HepG2 (cell line): ENCODE measurements around the gene CD7. TPM values are rescaled to one million over a fixed set of nuclear protein-coding genes. Genes with fewer than 3 reads are reported as not detected.

Experiments
- DR1 ChIP-seq: sonication (generic); formaldehyde crosslinking; IDR thresholded peaks from 2 replicates; pipeline ENCODE4 v1.8.0; 2021; ENCODE audit warnings: mild to moderate bottlenecking, missing genetic modification reagents, inconsistent platforms
- HNRNPK ChIP-seq: fragments of 200-400 bp; formaldehyde crosslinking; IDR thresholded peaks from 2 replicates; pipeline ENCODE4 v1.6.1; 2018; ENCODE audit warnings: low read length, low read depth, moderate library complexity, mild to moderate bottlenecking; ENCODE audit not compliant: poor library complexity, severe bottlenecking
- HOXD1 ChIP-seq: sonication (generic); formaldehyde crosslinking; IDR thresholded peaks from 2 replicates; pipeline ENCODE4 v1.5.0; 2020; ENCODE audit warnings: missing genetic modification reagents
- KDM5A ChIP-seq: fragments of 200-600 bp; sonication (generic); IDR thresholded peaks from 2 replicates; pipeline ENCODE4 v1.7.0; 2018; ENCODE audit warnings: antibody characterized with exemption, mild to moderate bottlenecking, low read length, borderline replicate concordance
- MLLT10 ChIP-seq: sonication (generic); formaldehyde crosslinking; IDR thresholded peaks from 2 replicates; pipeline ENCODE4 v1.4.0; 2020; ENCODE audit warnings: missing genetic modification reagents
- NBN ChIP-seq: fragments of 450-650 bp; conservative IDR thresholded peaks from 2 replicates; pipeline ENCODE4 v1.6.1; 2017
- SATB2 ChIP-seq: sonication (generic); formaldehyde crosslinking; IDR thresholded peaks from 2 replicates; pipeline ENCODE4 v1.5.0; 2020; ENCODE audit warnings: missing genetic modification reagents
- SP2 ChIP-seq: sonication (generic); formaldehyde crosslinking; IDR thresholded peaks from 2 replicates; pipeline ENCODE4 v1.5.1; 2020; ENCODE audit warnings: mild to moderate bottlenecking, missing genetic modification reagents
- TAF15 ChIP-seq: fragments of 200-400 bp; formaldehyde crosslinking; IDR thresholded peaks from one replicate; pipeline ENCODE4 v1.6.1; 2018; ENCODE audit warnings: mild to moderate bottlenecking, low read depth, low read length; ENCODE audit not compliant: poor library complexity, severe bottlenecking
- TARDBP ChIP-seq: sonication (generic); formaldehyde crosslinking; IDR thresholded peaks from 2 replicates; pipeline ENCODE4 v1.8.0; 2022; ENCODE audit warnings: mild to moderate bottlenecking, missing genetic modification reagents
- TBP ChIP-seq: sonication (generic); formaldehyde crosslinking; IDR thresholded peaks from 2 replicates; pipeline ENCODE4 v1.5.0; 2020; ENCODE audit warnings: missing genetic modification reagents
- TEAD2 ChIP-seq: sonication (generic); formaldehyde crosslinking; IDR thresholded peaks from 2 replicates; pipeline ENCODE4 v1.9.0; 2021; ENCODE audit warnings: missing genetic modification reagents
- ZBTB8A ChIP-seq: sonication (generic); formaldehyde crosslinking; IDR thresholded peaks from 2 replicates; pipeline ENCODE4 v1.4.0; 2020; ENCODE audit warnings: mild to moderate bottlenecking, low read depth, missing genetic modification reagents, borderline replicate concordance
- ZNF205 ChIP-seq: IDR thresholded peaks from 2 replicates; pipeline ENCODE4 v1.6.1; 2018; ENCODE audit warnings: missing biosample characterization, missing genetic modification reagents
- ZNF225 ChIP-seq: sonication (generic); formaldehyde crosslinking; IDR thresholded peaks from 2 replicates; pipeline ENCODE4 v1.4.0; 2020; ENCODE audit warnings: mild to moderate bottlenecking, missing genetic modification reagents
- ZNF589 ChIP-seq: sonication (generic); formaldehyde crosslinking; conservative IDR thresholded peaks from 2 replicates; pipeline ENCODE4 v1.8.0; 2022; ENCODE audit warnings: mild to moderate bottlenecking, moderate library complexity, missing genetic modification reagents
- ZNF724P ChIP-seq: sonication (generic); formaldehyde crosslinking; IDR thresholded peaks from 2 replicates; pipeline ENCODE4 v1.8.0; 2022; ENCODE audit warnings: missing genetic modification reagents, borderline replicate concordance
- ZNF775 ChIP-seq: sonication (generic); formaldehyde crosslinking; IDR thresholded peaks from 2 replicates; pipeline ENCODE4 v1.4.0; 2020; ENCODE audit warnings: missing genetic modification reagents, mild to moderate bottlenecking, moderate library complexity, borderline replicate concordance
- ZNF790 ChIP-seq: sonication (generic); formaldehyde crosslinking; IDR thresholded peaks from 2 replicates; pipeline ENCODE4 v1.8.0; 2022; ENCODE audit warnings: missing genetic modification reagents, mild to moderate bottlenecking, borderline replicate concordance
- ZNF83 ChIP-seq: sonication (generic); formaldehyde crosslinking; IDR thresholded peaks from 2 replicates; pipeline ENCODE4 v1.4.0; 2020; ENCODE audit warnings: missing genetic modification reagents, mild to moderate bottlenecking, borderline replicate concordance
- polyA plus RNA-seq, 8 experiments: library from polyadenylated mRNA; depleted of rRNA in 3 of 8; stranded (reverse) in 7 of 8; unstranded in 1 of 8; fragments of >200 nt; fragmentation: Illumina TruSeq in 4 of 8; extraction: Trizol in 4 of 8; gene quantifications; 2 replicates each; pipeline versions ENCODE4 v1.2.1 to v1.2.3, GENCODE V29; 2011 to 2016; ENCODE audit warnings: low read depth in 4 of 8, missing spikeins in 1 of 8, mixed read lengths in 1 of 8; ENCODE audit not compliant: insufficient read depth in 1 of 8
- total RNA-seq, 5 experiments: library from RNA; depleted of rRNA; stranded (reverse); fragments of >200 nt; fragmentation: Illumina TruSeq; extraction: Trizol; gene quantifications; 2 replicates each; pipeline ENCODE4 v1.2.3, GENCODE V29; 2016; ENCODE audit warnings: low read depth in 1 of 5
- TF ChIP-seq, protein P1 (sequence below), 2 experiments: sonication (generic) in 1 of 2; formaldehyde crosslinking in 1 of 2; IDR thresholded peaks; 2 replicates each; pipeline versions ENCODE4 v1.5.1 to v1.6.1; 2011 to 2020; ENCODE audit warnings: borderline replicate concordance in 1 of 2, low read depth in 1 of 2, low read length in 1 of 2, mild to moderate bottlenecking in 1 of 2, missing genetic modification reagents in 1 of 2, moderate library complexity in 1 of 2
- TF ChIP-seq, protein P2 (sequence below): sonication (generic); formaldehyde crosslinking; IDR thresholded peaks from 2 replicates; pipeline ENCODE4 v1.5.0; 2020; ENCODE audit warnings: missing genetic modification reagents
- TF ChIP-seq, protein P3 (sequence below): sonication (generic); formaldehyde crosslinking; IDR thresholded peaks from 2 replicates; pipeline ENCODE4 v1.4.0; 2020; ENCODE audit warnings: missing genetic modification reagents

Gene CD7
- total and polyA plus RNA-seq, 2 of the 13 experiments (the other 11 are each of a cell fraction or from before 2014, with no cell fraction given), result 67.6 to 76.4 TPM

DNA sequence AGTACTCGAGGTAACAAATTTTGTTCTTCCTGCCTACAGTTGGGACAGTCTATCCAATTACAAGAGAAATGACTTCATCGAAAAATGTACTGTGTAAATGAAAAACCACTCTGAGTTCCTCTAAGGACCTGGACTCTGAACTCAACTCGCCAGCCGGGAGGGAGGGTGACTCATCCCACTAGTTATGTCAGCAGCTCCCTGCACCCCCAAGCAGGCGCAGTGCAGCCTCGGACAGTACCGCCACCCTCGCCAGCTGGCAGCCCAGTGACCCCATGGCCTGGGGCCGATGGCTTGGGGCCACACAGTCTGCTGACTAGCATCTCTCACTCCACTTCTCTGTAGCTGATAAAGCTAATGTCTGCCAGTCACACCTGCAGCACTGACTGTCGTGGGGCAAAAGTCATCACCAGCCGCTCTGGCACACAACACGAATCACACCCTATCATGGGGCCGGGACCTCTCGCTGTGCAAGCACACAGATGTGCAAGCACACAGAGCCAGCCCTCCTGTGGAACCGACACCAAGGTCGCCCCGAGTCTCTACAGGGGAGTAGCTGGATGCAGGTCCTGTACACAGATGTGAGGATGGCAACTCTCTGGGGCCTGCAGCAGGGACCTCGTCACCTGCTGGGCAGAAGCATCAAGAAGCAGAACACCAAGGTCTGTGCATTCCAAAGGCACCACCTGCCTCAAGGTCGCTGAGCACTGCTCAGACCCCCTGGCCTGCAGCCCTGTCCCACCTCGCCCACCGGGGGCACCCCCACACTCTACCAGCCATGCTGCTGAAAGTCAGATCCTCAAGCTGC, 49.6 kb downstream of the CD7 start (continued):
- TF ChIP-seq, protein P1, sequence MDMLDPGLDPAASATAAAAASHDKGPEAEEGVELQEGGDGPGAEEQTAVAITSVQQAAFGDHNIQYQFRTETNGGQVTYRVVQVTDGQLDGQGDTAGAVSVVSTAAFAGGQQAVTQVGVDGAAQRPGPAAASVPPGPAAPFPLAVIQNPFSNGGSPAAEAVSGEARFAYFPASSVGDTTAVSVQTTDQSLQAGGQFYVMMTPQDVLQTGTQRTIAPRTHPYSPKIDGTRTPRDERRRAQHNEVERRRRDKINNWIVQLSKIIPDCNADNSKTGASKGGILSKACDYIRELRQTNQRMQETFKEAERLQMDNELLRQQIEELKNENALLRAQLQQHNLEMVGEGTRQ (IDR thresholded peaks at IDR 0.05; ENCODE audit: low read depth, low read length), result no peak
- TF ChIP-seq, protein P1 (CRISPR knock-in tag; IDR thresholded peaks at IDR 0.05; ENCODE audit: borderline replicate concordance), result no peak; the same call in 1 of the 2 replicates
- TF ChIP-seq ZNF225 (peak; percentile 73; the same call in 1 of the 2 replicates), TARDBP (CRISPR knock-in tag) (peak; percentile 99), ZNF775 (CRISPR knock-in tag) (no peak), DR1 (CRISPR knock-in tag) (peak; percentile 61; the same call in 1 of the 2 replicates), TBP (CRISPR knock-in tag) (0 out of 2 replicates have a peak, but pooled peaks have one; percentile 64), NBN (no peak), SP2 (CRISPR knock-in tag) (no peak), MLLT10 (CRISPR knock-in tag) (no peak), KDM5A (no peak; the same call in 1 of the 2 replicates), ZNF205 (CRISPR knock-in tag) (no peak; the same call in 1 of the 2 replicates), TAF15 (no peak), SATB2 (CRISPR knock-in tag) (0 out of 2 replicates have a peak, but pooled peaks have one; percentile 23), ZNF83 (CRISPR knock-in tag) (peak; percentile 95; the same call in 1 of the 2 replicates), HNRNPK (no peak), ZNF589 (CRISPR knock-in tag) (peak; percentile 63; the same call in 1 of the 2 replicates), ZBTB8A (CRISPR knock-in tag) (no peak), HOXD1 (CRISPR knock-in tag) (peak; percentile 91; the same call in 1 of the 2 replicates), TEAD2 (CRISPR knock-in tag) (no peak), ZNF790 (CRISPR knock-in tag) (no peak), ZNF724P (CRISPR knock-in tag) (0 out of 2 replicates have a peak, but pooled peaks have one; percentile 64)
- TF ChIP-seq, protein P2, sequence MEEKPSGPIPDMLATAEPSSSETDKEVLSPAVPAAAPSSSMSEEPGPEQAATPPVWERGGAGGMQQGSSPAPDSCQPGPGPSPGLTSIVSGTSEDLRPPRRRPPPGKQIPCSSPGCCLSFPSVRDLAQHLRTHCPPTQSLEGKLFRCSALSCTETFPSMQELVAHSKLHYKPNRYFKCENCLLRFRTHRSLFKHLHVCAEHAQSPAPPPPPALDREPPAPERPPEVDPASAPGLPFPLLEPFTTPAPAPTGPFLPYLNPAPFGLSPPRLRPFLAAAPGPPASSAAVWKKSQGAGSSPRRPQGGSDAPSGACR (CRISPR knock-in tag), result peak; percentile 90
- TF ChIP-seq, protein P3, sequence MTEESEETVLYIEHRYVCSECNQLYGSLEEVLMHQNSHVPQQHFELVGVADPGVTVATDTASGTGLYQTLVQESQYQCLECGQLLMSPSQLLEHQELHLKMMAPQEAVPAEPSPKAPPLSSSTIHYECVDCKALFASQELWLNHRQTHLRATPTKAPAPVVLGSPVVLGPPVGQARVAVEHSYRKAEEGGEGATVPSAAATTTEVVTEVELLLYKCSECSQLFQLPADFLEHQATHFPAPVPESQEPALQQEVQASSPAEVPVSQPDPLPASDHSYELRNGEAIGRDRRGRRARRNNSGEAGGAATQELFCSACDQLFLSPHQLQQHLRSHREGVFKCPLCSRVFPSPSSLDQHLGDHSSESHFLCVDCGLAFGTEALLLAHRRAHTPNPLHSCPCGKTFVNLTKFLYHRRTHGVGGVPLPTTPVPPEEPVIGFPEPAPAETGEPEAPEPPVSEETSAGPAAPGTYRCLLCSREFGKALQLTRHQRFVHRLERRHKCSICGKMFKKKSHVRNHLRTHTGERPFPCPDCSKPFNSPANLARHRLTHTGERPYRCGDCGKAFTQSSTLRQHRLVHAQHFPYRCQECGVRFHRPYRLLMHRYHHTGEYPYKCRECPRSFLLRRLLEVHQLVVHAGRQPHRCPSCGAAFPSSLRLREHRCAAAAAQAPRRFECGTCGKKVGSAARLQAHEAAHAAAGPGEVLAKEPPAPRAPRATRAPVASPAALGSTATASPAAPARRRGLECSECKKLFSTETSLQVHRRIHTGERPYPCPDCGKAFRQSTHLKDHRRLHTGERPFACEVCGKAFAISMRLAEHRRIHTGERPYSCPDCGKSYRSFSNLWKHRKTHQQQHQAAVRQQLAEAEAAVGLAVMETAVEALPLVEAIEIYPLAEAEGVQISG, result peak; percentile 89
